Activated T-cell treated with anti-CD3 and anti-CD28 coated beads, Interleukin-2, amount 50 U/mL, for 1 hour (primary cell): ENCODE results near the gene SMYD3.
"Not testable (repeated sequence)": the region's sequence is repeated elsewhere in the genome, so short reads cannot be mapped to it uniquely, and the experiment has no call there.

Experiments used
- DNase-seq: peaks from one replicate; pipeline ENCODE4 v3.0.0-alpha.2; 2020

Gene SMYD3

DNA sequence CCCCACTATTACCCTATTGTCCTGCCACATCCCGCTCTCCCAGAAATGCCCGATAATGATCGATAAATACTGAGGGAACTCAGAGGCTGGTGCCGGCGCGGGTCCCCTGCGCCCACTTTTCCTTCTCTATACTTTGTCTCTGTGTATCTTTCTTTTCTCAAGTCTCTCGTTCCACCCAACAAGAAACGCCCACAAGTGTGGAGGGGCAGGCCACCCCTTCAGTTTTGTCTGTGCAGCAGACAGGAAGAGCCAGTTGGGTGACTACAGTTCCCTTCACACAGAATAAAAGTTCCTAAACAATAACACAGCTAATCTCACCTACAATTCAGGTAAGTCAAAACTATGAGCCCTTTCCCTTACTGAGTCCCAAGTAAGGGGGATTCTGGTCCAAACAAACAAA lies 423.7 kb downstream of the SMYD3 start:
- no peak for DNase-seq

DNA sequence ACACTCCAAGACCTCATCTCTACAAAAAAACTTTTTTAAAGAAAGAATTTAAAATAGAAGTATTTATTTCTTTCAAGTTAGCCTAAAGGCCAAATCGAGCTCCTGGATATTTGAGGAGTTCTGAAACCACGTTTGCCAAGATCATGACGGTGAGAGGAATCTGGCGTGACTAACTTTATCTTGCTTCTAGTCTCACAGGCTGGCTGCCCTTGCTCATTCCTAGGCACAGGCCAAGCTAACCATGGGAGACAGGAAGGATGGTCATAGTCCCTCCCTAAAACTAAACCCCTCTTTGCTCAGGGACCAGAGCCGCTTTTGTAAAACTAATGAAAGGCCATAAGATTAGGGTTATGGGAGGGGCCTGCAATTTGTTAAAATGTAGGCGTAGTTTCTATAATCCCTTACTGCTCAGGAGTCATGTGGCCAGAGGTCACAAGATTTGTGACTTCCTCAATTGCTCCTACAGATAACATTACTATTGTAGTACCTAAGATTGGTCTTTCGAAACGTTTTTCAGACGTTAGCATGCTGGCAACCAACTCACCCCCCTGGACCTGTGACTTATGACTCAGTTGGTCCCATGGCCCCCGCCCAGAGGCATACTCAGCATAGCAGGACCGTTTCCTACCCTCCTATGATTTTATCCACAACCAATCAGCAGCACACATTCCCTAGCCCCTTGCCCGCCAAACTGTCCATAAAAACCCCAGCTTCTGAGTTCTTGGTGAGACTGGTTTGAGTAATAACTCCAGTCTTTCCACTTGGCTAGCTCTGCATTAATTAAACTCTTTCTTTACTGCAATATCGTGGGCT lies 425.0 kb downstream of the SMYD3 start:
- no peak for DNase-seq

DNA sequence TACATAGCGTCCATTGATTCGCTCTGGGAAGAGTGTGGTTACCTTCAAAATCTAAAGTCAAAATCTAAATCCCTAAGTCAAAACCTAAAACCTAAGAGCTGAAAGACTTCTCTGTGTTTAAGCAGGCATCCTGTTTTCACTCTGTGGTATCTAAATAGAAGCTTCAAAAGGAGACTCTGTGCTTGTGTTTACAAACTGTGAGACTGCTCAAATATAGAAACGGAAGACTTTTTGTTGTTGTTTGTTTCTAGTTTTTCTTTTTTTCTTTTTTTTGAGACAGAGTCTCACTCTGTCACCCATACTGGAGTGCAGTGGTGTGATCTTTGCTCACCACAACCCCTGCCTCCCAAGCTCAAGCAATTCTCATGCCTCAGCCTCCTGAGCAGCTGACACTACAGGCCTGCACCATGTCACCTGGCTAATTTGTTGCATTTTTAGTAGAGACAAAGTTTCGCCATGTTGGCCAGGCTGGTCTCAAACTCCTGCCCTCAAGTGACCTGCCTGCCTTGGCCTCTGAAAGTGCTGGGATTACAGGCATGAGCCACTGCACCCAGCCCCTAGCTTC lies 425.9 kb downstream of the SMYD3 start:
- no peak for DNase-seq

- DNase-seq: no peak
These were observed 427.0 kb downstream of the SMYD3 start for GRCh38 chr1:246080031-246080430.

- no peak for DNase-seq
These were observed 428.2 kb downstream of the SMYD3 start for GRCh38 chr1:246078888-246079252.

DNA sequence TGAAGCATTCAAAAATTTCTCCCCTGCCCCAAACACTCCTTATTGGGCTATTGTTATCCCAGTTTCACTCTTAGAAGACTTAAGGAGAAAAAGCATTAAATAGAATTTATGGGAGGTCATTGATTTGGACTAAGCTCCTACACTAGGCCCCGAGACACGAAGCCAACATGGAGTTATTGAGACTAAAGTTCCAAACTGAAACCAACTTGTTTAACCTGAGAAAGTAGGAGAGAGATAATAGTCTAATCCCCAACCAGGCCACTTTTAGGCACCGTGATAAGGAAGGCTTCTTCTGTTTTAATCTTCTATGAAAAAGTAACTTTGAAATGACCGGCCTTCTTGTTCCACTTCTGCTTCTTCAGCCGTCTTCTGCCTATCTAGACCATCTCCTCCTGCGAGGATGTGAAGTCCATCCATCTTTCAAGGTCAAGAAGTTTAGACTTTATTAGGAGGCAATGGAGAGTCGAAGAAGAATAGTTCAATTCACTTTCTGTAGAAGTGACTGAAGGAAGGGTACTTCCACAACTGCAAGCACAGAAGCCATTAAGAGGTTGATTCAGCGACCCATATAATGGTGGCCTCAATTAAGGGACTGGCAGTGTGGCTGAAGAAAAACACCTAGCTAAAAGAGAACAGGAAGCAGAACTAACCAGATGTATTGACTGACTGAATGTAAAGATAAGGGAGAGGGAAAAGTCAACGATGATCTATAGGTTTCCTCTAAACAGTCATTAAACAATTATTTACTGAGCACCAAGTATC lies 428.8 kb downstream of the SMYD3 start:
- no peak for DNase-seq

GRCh38 chr1:246077476-246077875 lies 429.6 kb downstream of the SMYD3 start:
- DNase-seq: no peak

- DNase-seq: no peak
These were observed 432.7 kb downstream of the SMYD3 start for GRCh38 chr1:246074421-246074820.

DNA sequence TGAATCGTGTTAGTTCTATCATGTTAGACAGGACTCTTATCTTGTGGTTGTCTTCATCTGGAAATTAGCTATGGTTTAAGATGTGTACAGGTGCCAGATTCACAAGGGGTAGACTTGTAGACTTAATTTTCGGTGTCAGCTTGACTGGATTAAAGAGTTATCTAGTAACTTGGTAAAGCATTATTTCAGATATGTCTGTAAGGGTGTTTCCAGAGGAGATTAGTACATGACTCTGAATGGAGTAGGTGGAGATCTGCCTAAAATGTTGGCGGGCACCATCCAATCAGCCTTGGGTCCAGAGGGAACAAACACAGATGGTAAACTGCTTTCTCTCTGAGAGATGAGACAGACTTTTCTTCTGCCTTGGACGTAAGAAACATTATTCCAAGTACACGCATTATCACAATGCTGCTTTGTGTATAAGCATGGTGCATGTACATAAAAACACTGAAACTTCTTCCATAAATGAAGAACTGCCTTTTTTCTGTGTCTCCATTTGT lies 434.6 kb downstream of the SMYD3 start:
- DNase-seq: no peak

DNA sequence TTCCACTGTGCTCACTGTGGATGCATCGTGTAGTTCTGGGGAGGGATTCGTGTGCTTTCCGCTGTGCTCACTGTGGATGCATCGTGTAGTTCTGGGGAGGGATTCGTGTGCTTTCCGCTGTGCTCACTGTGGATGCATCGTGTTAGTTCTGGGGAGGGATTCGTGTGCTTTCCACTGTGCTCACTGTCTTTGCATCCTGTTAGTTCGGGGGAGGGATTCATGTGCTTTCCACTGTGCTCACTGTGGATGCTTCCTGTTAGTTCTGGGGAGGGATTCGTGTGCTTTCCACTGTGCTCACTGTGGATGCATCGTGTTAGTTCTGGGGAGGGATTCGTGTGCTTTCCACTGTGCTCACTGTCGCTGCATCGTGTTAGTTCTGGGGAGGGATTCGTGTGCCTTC lies 435.1 kb downstream of the SMYD3 start:
- DNase-seq: not testable (repeated sequence)

DNA sequence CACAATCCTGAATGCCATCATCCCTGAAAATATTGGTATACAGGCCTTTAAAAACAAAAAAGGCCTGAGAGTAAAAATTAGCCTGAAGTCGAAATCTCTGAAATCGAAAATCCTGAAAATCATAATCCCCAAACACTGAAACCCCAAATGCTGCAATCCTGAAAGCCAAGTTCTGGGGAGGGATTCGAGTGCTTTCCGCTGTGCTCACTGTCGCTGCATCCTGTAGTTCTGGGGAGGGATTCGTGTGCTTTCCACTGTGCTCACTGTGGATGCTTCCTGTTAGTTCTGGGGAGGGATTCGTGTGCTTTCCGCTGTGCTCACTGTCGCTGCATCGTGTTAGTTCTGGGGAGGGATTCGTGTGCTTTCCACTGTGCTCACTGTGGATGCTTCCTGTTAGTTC lies 435.5 kb downstream of the SMYD3 start:
- DNase-seq: not testable (repeated sequence)

- no peak for DNase-seq
These were observed 437.5 kb downstream of the SMYD3 start for GRCh38 chr1:246069581-246069980.

DNA sequence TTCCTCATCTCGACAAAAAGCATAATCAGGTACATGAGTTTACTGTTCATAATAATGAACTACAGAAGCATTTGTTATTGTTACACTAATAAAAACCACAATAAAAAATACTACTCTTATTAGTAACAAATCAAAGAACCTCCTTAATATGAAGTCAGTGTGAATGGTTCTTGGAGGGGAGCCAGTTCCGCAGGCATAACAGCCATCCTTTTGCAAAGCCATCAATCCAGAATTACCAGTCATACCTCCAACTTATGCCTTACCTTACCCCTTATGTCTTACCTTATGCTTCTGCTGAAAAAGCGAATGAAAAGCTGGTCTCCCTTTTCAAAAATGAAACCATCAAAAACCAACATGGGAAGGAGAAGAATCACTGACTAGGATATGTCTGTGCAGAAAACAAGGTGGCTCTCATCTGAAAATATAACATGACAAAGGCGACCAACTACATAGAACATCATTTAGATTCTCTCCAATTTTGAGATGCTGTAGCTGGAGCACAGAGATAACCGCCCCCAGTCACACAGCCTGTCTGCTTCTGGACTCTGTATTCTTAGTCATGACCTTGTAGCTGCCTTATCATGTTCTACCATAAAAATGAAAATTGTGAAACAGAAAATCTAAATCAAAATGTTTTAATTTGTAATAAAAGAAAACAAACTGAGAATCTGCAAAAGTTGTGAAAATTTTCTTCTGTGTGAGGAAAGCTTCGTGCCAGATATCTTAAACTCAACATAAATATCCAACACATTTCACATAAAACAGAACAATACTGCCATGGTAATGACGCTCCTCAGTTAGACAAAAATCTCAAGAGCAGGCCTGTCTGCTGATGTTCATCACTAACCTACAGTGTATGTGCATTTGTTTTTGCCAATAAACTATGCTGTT lies 438.2 kb downstream of the SMYD3 start:
- no peak for DNase-seq

GRCh38 chr1:246068217-246068512 lies 438.9 kb downstream of the SMYD3 start:
- no peak for DNase-seq

GRCh38 chr1:246067432-246068216 lies 439.5 kb downstream of the SMYD3 start:
- DNase-seq: no peak

GRCh38 chr1:246066573-246066972 lies 440.5 kb downstream of the SMYD3 start:
- no peak for DNase-seq

- DNase-seq: no peak
These were observed 441.5 kb downstream of the SMYD3 start for GRCh38 chr1:246065592-246065991.

DNA sequence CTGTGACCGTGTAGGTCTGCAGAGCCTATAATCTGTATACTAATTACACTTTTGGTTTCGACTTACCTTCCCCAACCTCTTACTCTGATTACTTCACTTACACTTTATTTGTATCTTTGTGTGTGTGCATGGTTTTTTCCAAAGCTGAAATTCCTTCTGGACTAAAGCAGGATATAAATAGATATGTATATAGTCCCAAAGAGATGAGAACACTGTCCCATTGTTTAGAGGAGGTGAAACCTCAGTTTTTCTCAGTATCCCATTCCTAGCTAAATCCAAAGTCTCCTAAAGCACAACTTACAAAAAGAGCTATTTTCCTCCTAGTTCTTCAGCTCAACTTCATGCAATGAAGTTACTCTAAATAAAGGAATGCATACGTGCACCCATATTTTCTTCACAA lies 442.2 kb downstream of the SMYD3 start:
- DNase-seq: no peak

GRCh38 chr1:246063013-246063616 lies 444.0 kb downstream of the SMYD3 start:
- no peak for DNase-seq

- no peak for DNase-seq
These were observed 448.6 kb downstream of the SMYD3 start for GRCh38 chr1:246058466-246058865.

GRCh38 chr1:246052603-246053002 lies 454.5 kb downstream of the SMYD3 start:
- DNase-seq: no peak
